T-helper 2 cell treated with Interferon-gamma antibody and Interleukin-4, amounts not matched to agents 100 ng/mL and 5 ng/mL, for 36 hours (primary cell): Measurements from ENCODE around the gene HBEGF. TPM values are rescaled to one million over a fixed set of nuclear protein-coding genes. Genes with fewer than 3 reads are reported as not detected.
"Not testable (repeated sequence)": the region's sequence is repeated elsewhere in the genome, so short reads cannot be mapped to it uniquely, and the experiment has no call there.

Experiments
- intact Hi-C: fragments of 100-400 bp; cut with micrococcal nuclease; formaldehyde crosslinking; loops from one replicate; pipeline ENCODE4 v1.15.1; 2023
- total RNA-seq: library from RNA; stranded (reverse); gene quantifications from 2 replicates; pipeline ENCODE4 v1.2.3, GENCODE V29; 2022

HBEGF gene
- total RNA-seq, 1 donor from 2014 or later: 7.4 TPM

- intact Hi-C loops: loop anchor here (5.0 kb wide), 2 partner anchors 40 to 275 kb away; partner anchors contain the start of genes ANKHD1 and TMCO6
Measured at GRCh38 chr5:140361901-140362300, 15.5 kb upstream of the HBEGF start.

- intact Hi-C loops: loop anchor here (5.0 kb wide), 2 partner anchors 41 to 276 kb away; partner anchors contain the start of genes ANKHD1 and TMCO6
Measured at GRCh38 chr5:140360681-140361479, 14.5 kb upstream of the HBEGF start.

- intact Hi-C loops: loop anchor here (5.0 kb wide), 2 partner anchors 42 to 277 kb away; partner anchors contain the start of genes ANKHD1 and TMCO6
Measured at GRCh38 chr5:140360101-140360500, 13.7 kb upstream of the HBEGF start, which contains the start of gene SLC4A9. SLC4A9 (plus strand) TSS chr5:140360194; CDS start chr5:140360237, 43 bp downstream.

GRCh38 chr5:140358738-140359310, 12.4 kb upstream of the HBEGF start:
- intact Hi-C loops: no loop called here

GRCh38 chr5:140357726-140358093, 11.3 kb upstream of the HBEGF start:
- intact Hi-C loops: loop anchor here (1.0 kb wide), 2 partner anchors 113 to 117 kb away; no protein-coding TSS in a partner anchor

- intact Hi-C loops: loop anchor here (1.0 kb wide), 2 partner anchors 113 to 117 kb away; no protein-coding TSS in a partner anchor
Measured at GRCh38 chr5:140356853-140357725, 10.7 kb upstream of the HBEGF start.

- intact Hi-C loops: no loop called here
Measured at GRCh38 chr5:140355546-140355945, 9.1 kb upstream of the HBEGF start.

GRCh38 chr5:140351609-140352334, 5.4 kb upstream of the HBEGF start:
- intact Hi-C loops: loop anchor here (1.0 kb wide), 1 partner anchor 107 kb away; no protein-coding TSS in a partner anchor

GRCh38 chr5:140349244-140349643, 2.8 kb upstream of the HBEGF start:
- intact Hi-C loops: loop anchor here (5.0 kb wide), 2 partner anchors 172 to 242 kb away; partner anchors contain the start of gene CYSTM1

- intact Hi-C loops: loop anchor here (5.0 kb wide), 2 partner anchors 171 to 241 kb away; partner anchors contain the start of gene CYSTM1
Measured at GRCh38 chr5:140348104-140348503, 1.7 kb upstream of the HBEGF start.

- intact Hi-C loops: loop anchor here (5.0 kb wide), 2 partner anchors 170 to 240 kb away; partner anchors contain the start of gene CYSTM1
Measured at GRCh38 chr5:140347360-140347759, 957 bp upstream of the HBEGF start.

GRCh38 chr5:140345919-140346347, 470 bp downstream of the HBEGF start:
- intact Hi-C loops: loop anchor here (1.0 to 5.0 kb wide), 3 partner anchors 43 to 239 kb away; partner anchors contain the start of genes CYSTM1 and PFDN1

GRCh38 chr5:140344683-140345423, 1.6 kb downstream of the HBEGF start:
- intact Hi-C loops: loop anchor here (5.0 kb wide), 2 partner anchors 168 to 238 kb away; partner anchors contain the start of gene CYSTM1

- intact Hi-C loops: not testable (repeated sequence)
Measured at GRCh38 chr5:140343849-140344248, 2.6 kb downstream of the HBEGF start.

GRCh38 chr5:140342896-140343295, 3.5 kb downstream of the HBEGF start:
- intact Hi-C loops: loop anchor here (1.0 kb wide), 1 partner anchor 40 kb away; the partner anchor contains the start of gene PFDN1

GRCh38 chr5:140342287-140342686, 4.1 kb downstream of the HBEGF start:
- intact Hi-C loops: loop anchor here (1.0 kb wide), 1 partner anchor 39 kb away; the partner anchor contains the start of gene PFDN1

- intact Hi-C loops: no loop called here
Measured at GRCh38 chr5:140341591-140341990, 4.8 kb downstream of the HBEGF start.

- intact Hi-C loops: no loop called here
Measured at GRCh38 chr5:140340605-140341121, 5.7 kb downstream of the HBEGF start.

- intact Hi-C loops: no loop called here
Measured at GRCh38 chr5:140339636-140340035, 6.8 kb downstream of the HBEGF start.
